Natural killer cell (primary cell): ENCODE data around the gene PARS2. TPM values are rescaled to one million over a fixed set of nuclear protein-coding genes. Genes with fewer than 3 reads are reported as not detected.

Experiments used
- ATAC-seq, 3 donors: fragments of 150-1000 bp in 2 of 3; fragments of 200-7000 bp in 1 of 3; cut with Tn5 transposase; 1 replicate in 1 of 3; 2 replicates in 2 of 3; pipeline ENCODE4 v1.10.0; 2021; ENCODE audit warnings: mild to moderate bottlenecking in 2 of 3, moderate library complexity in 2 of 3
- DNase-seq, 2 donors: peaks; one replicate each; pipeline versions ENCODE4 v3.0.0 to v3.0.0-alpha.2; 2013 to 2021; ENCODE audit warnings: mixed read lengths in 1 of 2
- H3K27ac ChIP-seq: one replicate; pipeline ENCODE4 v1.5.1; 2013; ENCODE audit warnings: mild to moderate bottlenecking, low read length
- H3K27me3 ChIP-seq: one replicate; pipeline ENCODE4 v1.6.1; 2013; ENCODE audit warnings: low read length; ENCODE audit not compliant: control insufficient read depth, insufficient read depth
- H3K36me3 ChIP-seq: one replicate; pipeline ENCODE4 v1.6.1; 2013; ENCODE audit warnings: low read length; ENCODE audit not compliant: control insufficient read depth, insufficient read depth
- H3K4me1 ChIP-seq: one replicate; pipeline ENCODE4 v1.6.1; 2013; ENCODE audit warnings: low read length; ENCODE audit not compliant: control insufficient read depth, insufficient read depth
- H3K4me3 ChIP-seq: one replicate; pipeline ENCODE4 v1.5.1; 2013; ENCODE audit warnings: low read length
- H3K9me3 ChIP-seq: one replicate; pipeline ENCODE4 v1.6.1; 2013; ENCODE audit warnings: low read length; ENCODE audit not compliant: control insufficient read depth, insufficient read depth
- H3K27ac Mint-ChIP-seq, 2 donors: one replicate each; pipeline ENCODE4 v1.8.0; 2022; ENCODE audit warnings: mild to moderate bottlenecking in 2 of 2, mixed read lengths in 2 of 2, moderate library complexity in 1 of 2
- H3K27me3 Mint-ChIP-seq, 2 donors: one replicate each; pipeline ENCODE4 v1.8.0; 2022; ENCODE audit warnings: low read depth in 2 of 2, mixed read lengths in 2 of 2
- H3K36me3 Mint-ChIP-seq: one replicate; pipeline ENCODE4 v1.8.0; 2022; ENCODE audit warnings: mixed read lengths
- H3K4me1 Mint-ChIP-seq, 2 donors: one replicate each; pipeline ENCODE4 v1.8.0; 2022; ENCODE audit warnings: mixed read lengths in 2 of 2
- H3K4me3 Mint-ChIP-seq: one replicate; pipeline ENCODE4 v1.8.0; 2022; ENCODE audit warnings: mild to moderate bottlenecking, moderate library complexity, mixed read lengths
- H3K9me3 Mint-ChIP-seq, 2 donors: one replicate each; pipeline ENCODE4 v1.8.0; 2022; ENCODE audit warnings: mixed read lengths in 2 of 2
- WGBS: methylation state at CpG from one replicate; pipeline ENCODE4 v1.1.7; 2013; ENCODE audit warnings: missing lambda C conversion rate; ENCODE audit not compliant: insufficient coverage; 5-methylcytosine and 5-hydroxymethylcytosine counted together
- intact Hi-C: fragments of 100-400 bp; cut with micrococcal nuclease; formaldehyde crosslinking; loops from one replicate; pipeline ENCODE4 v1.14.2; 2022
- total RNA-seq, 4 donors: library from RNA; stranded (reverse); fragments of 120-200 nt in 1 of 4; gene quantifications; one replicate each; pipeline versions ENCODE4 v1.2.3 to v1.2.4, GENCODE V29; 2013 to 2022
- TF ChIP-seq, protein P1 (sequence below): fragments of 200-600 bp; IDR thresholded peaks from one replicate; pipeline ENCODE4 v1.8.0; 2022; ENCODE audit warnings: antibody characterized with exemption

PARS2 gene
- total RNA-seq, 3 donors from 2014 or later (not counting 1 experiment from before 2014, with no cell fraction given), result 0.95 to 1.4 (median 0.96) TPM

DNA sequence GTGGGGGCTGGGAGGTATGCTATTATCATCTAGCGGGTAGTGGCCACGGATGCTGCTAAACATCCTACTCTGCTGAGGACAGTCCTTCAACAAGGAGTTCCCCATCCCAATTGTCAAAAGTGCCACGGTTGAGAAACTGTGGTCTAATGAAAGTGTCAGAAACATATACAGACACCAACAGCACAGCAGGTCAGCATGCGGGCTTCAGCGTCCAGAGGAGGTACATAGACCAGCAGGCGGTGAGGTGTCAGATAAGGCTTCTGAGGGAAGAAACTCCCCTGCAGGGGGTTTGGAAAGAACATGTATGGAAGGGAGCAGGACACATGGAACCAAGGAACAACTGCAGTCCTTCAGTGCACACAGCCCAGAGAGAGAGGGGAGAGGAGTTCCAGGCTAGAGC is 53.5 kb downstream of the PARS2 start:
- Mint-ChIP-seq H3K36me3 (no peaks in the 10 kb centered on the region), H3K9me3 (no peaks in the 10 kb centered on the region), H3K27me3 (peaks cover 9 to 27% of the 10 kb centered on the region in 2 donors), H3K4me1 (peaks cover 9% of the 10 kb centered on the region in 2 donors), H3K27ac (no peak overlapping the region), H3K4me3 (no peak overlapping the region)
- ATAC-seq (no peak), DNase-seq (no peak)
- intact Hi-C loops, result no loop called here
- no peak overlapping the region for H3K4me3 ChIP-seq
- WGBS, result 96% methylated on average over 6 of the region's 6 CpGs
- H3K27me3 ChIP-seq, result no peaks in the 10 kb centered on the region
- TF ChIP-seq, protein P1, sequence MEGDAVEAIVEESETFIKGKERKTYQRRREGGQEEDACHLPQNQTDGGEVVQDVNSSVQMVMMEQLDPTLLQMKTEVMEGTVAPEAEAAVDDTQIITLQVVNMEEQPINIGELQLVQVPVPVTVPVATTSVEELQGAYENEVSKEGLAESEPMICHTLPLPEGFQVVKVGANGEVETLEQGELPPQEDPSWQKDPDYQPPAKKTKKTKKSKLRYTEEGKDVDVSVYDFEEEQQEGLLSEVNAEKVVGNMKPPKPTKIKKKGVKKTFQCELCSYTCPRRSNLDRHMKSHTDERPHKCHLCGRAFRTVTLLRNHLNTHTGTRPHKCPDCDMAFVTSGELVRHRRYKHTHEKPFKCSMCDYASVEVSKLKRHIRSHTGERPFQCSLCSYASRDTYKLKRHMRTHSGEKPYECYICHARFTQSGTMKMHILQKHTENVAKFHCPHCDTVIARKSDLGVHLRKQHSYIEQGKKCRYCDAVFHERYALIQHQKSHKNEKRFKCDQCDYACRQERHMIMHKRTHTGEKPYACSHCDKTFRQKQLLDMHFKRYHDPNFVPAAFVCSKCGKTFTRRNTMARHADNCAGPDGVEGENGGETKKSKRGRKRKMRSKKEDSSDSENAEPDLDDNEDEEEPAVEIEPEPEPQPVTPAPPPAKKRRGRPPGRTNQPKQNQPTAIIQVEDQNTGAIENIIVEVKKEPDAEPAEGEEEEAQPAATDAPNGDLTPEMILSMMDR, result no peak
- no peaks in the 10 kb centered on the region for H3K9me3 ChIP-seq
- no peaks in the 10 kb centered on the region for H3K36me3 ChIP-seq
- H3K27ac ChIP-seq, result no peak overlapping the region
- peaks cover 7% of the 10 kb centered on the region for H3K4me1 ChIP-seq

DNA sequence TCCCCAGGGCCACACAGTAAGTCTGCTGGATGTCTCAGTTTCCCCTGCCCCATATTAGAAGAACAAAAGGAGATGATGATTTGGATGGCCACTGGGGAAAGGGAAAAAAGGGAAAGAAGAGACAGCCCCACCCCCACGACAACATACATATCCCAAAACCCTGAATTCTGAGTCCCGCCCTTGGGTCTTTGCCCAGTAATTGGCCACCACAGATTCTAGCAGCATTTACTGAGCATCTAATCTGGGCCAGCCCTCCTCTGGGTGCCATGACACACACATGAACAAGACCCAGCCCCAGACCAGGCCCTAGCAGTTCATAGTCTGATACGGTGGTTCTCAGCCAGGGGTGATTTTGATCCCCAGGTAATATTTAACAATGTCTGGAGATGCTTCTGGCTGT is 53.9 kb downstream of the PARS2 start:
- H3K27ac ChIP-seq, result no peak overlapping the region
- ATAC-seq (no peak), DNase-seq (no peak)
- intact Hi-C loops, result no loop called here
- H3K4me3 ChIP-seq, result no peak overlapping the region
- peaks cover 6% of the 10 kb centered on the region for H3K4me1 ChIP-seq
- WGBS, result 94% methylated on average over 3 of the region's 3 CpGs
- H3K36me3 ChIP-seq, result no peaks in the 10 kb centered on the region
- peaks cover 5 to 6% of the 10 kb centered on the region in 2 donors for H3K4me1 Mint-ChIP-seq
- H3K4me3 Mint-ChIP-seq, result no peak overlapping the region
- peaks cover 9 to 27% of the 10 kb centered on the region in 2 donors for H3K27me3 Mint-ChIP-seq
- no peaks in the 10 kb centered on the region for H3K9me3 ChIP-seq
- TF ChIP-seq, protein P1, result no peak
- no peaks in the 10 kb centered on the region for H3K36me3 Mint-ChIP-seq
- H3K27me3 ChIP-seq, result no peaks in the 10 kb centered on the region
- no peak overlapping the region for H3K27ac Mint-ChIP-seq
- no peaks in the 10 kb centered on the region for H3K9me3 Mint-ChIP-seq

DNA sequence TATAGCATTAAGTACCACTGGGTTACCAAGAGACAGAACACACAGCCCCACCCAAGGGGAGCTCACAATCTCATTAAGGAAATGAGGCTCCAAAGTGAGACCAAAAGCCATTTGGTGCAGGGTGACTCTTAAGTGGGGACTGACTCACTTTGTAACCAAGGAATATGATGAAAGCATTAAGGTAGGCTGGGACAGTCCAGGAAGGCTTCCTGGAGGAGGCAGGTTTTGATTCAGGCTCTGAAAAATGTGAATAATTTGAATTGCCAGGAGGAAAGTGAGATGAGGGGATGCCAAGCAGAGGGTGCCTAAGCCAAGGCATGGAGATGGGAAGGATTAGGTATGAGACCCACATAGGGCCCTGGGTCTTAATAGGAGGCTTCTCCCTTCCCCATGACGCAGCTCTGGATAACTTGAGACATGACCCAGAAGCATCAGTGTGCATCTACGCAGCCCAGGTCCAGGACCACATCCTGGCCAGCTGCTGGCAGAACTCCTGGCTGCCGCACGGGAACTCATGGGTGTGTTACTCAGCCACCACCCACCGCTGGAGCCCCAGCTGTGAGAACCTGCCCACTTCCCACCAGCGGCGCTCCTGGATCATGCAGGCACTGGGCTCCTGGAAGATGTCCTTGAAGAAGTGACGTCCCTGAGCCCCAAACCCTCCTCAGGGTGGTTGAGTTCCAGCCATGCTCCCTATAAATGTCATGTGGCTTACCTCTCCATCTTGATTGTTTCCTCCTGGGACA is 54.6 kb downstream of the PARS2 start:
- no peak for DNase-seq
- H3K36me3 ChIP-seq, result no peaks in the 10 kb centered on the region
- Mint-ChIP-seq H3K4me1 (no peaks in the 10 kb centered on the region), H3K27ac (no peak overlapping the region), H3K27me3 (peaks cover 9 to 27% of the 10 kb centered on the region in 2 donors), H3K9me3 (no peaks in the 10 kb centered on the region), H3K4me3 (no peak overlapping the region), H3K36me3 (no peaks in the 10 kb centered on the region)
- ATAC-seq, result no peak
- no peak overlapping the region for H3K4me3 ChIP-seq
- no peaks in the 10 kb centered on the region for H3K4me1 ChIP-seq
- no peaks in the 10 kb centered on the region for H3K27me3 ChIP-seq
- H3K9me3 ChIP-seq, result no peaks in the 10 kb centered on the region
- intact Hi-C loops, result no loop called here
- no peak overlapping the region for H3K27ac ChIP-seq
- 92% methylated on average over 8 of the region's 8 CpGs for WGBS
- TF ChIP-seq, protein P1, result no peak

DNA sequence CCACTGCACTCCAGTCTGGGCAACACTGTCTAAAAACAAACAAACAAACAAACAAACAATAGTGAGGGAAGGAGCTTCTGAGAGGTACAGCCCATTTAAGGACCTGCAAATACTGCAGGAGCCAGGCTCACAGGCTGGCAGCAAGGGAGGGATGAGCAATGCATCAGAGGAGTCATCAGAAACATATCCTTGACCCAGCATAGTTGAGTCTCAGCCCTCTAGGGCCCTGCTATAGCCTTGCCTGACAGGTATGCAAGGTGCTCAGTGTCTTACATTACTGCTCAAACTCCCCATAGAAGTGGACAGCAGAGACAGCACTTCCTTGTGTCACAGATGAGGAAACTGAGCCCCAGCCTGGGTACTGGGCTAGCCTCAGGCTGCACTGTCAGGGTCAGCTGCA is 55.9 kb downstream of the PARS2 start:
- intact Hi-C loops, result no loop called here
- Histone ChIP-seq H3K9me3 (no peaks in the 10 kb centered on the region), H3K27ac (no peak overlapping the region), H3K36me3 (no peaks in the 10 kb centered on the region), H3K27me3 (no peaks in the 10 kb centered on the region), H3K4me3 (no peak overlapping the region), H3K4me1 (no peaks in the 10 kb centered on the region)
- DNase-seq, result no peak
- no peaks in the 10 kb centered on the region for H3K4me1 Mint-ChIP-seq
- ATAC-seq, result no peak
- TF ChIP-seq, protein P1, result no peak
- no peak overlapping the region for H3K4me3 Mint-ChIP-seq
- H3K36me3 Mint-ChIP-seq, result no peaks in the 10 kb centered on the region
- no peak overlapping the region for H3K27ac Mint-ChIP-seq
- no peaks in the 10 kb centered on the region for H3K9me3 Mint-ChIP-seq
- peaks cover 9 to 27% of the 10 kb centered on the region in 2 donors for H3K27me3 Mint-ChIP-seq
